Calu3 (cell line): ENCODE data around the gene ATP6V0A1. TPM values are rescaled to one million over a fixed set of nuclear protein-coding genes. Genes with fewer than 3 reads are reported as not detected.

Source experiments
- BruUV-seq: library from RNA; stranded (reverse); fragments of 400-500 nt; replicated peaks from 2 replicates; lab custom pipeline; 2021; lab: Mats Ljungman, UMichigan
- CTCF ChIA-PET: fragments of 300-600 bp; sonication (Branson Sonifier 250); formaldehyde crosslinking; loops from one replicate; lab custom pipeline; 2022; ENCODE audit warnings: antibody characterized with exemption; lab: Charles Lee
- DNase-seq: peaks from one replicate; pipeline ENCODE4 v3.0.0; 2022
- H3K27ac Mint-ChIP-seq: one replicate; pipeline ENCODE4 v1.8.0; 2022; ENCODE audit warnings: mixed read lengths; ENCODE audit not compliant: unreplicated experiment
- H3K27me3 Mint-ChIP-seq: one replicate; pipeline ENCODE4 v1.8.0; 2022; ENCODE audit warnings: mixed read lengths; ENCODE audit not compliant: unreplicated experiment
- H3K36me3 Mint-ChIP-seq: one replicate; pipeline ENCODE4 v1.8.0; 2022; ENCODE audit warnings: mild to moderate bottlenecking, moderate library complexity, mixed read lengths; ENCODE audit not compliant: insufficient read depth, unreplicated experiment
- H3K4me1 Mint-ChIP-seq: one replicate; pipeline ENCODE4 v1.8.0; 2022; ENCODE audit warnings: mild to moderate bottlenecking, low read depth, mixed read lengths; ENCODE audit not compliant: unreplicated experiment
- H3K4me3 Mint-ChIP-seq: one replicate; pipeline ENCODE4 v1.8.0; 2022; ENCODE audit warnings: mild to moderate bottlenecking, low read depth, moderate library complexity, mixed read lengths; ENCODE audit not compliant: unreplicated experiment
- H3K9me3 Mint-ChIP-seq: one replicate; pipeline ENCODE4 v1.8.0; 2022; ENCODE audit warnings: low read depth, mixed read lengths; ENCODE audit not compliant: unreplicated experiment
- intact Hi-C: fragments of 100-400 bp; cut with micrococcal nuclease; formaldehyde crosslinking; loops from one replicate; pipeline ENCODE4 v1.10.0; 2022; ENCODE audit not compliant: unreplicated experiment
- total RNA-seq: library from RNA; stranded (reverse); gene quantifications from 2 replicates; pipeline ENCODE4 v1.2.3, GENCODE V29; 2022
- TF ChIP-seq, protein P1 (sequence below): fragments of 200-600 bp; IDR thresholded peaks from one replicate; pipeline ENCODE4 v1.8.0; 2022; ENCODE audit warnings: antibody characterized with exemption; ENCODE audit not compliant: unreplicated experiment

Gene ATP6V0A1
- total RNA-seq, 1 experiment from 2014 or later: 141 TPM

DNA sequence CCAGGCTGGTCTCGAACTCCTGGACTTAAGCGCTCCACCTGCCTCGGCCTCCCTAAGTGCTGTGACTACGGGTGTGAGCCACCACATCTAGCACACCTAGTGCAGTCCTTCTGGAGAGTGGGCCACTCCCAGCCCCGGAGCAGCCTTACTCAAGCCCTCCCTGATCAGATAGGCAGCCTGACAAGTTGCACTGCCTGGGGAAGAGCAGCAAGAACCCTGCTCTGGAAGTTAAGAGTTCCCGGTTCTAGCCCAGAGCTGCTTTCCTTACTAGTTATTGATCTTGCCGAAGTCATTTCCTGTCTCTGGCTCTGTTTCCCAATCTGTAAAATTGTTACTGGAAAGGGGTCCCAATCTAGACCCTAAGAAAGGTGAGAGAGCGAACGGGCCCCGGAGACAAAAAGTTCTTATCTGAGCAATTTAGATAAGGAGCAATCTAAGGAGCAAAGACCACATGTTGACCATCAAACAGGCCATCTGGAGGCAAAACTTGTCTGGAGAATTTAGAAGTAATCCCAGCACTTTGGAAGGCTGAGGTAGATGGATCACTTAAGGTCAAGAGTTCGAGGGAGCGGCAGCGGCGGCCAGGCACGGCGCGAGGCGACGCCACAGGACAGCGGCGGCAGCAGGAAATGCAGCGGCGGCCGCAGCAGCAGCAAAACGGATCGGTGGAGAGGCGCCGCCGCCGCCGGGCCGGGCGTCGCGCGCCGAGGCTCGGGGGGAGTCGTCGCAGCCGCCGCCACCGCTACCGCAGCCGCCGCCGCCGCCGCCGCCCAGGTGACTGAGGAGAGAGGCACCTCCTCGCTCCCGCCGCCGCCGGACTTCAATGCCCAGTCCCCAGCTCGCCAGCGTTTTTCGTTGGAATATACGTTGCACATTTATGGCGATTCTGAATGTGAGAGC is 73.0 kb downstream of the ATP6V0A1 start:
- intact Hi-C loops: no loop called here
- Mint-ChIP-seq H3K4me3 (peak overlapping the region; percentile 92), H3K4me1 (peaks cover 49% of the 10 kb centered on the region), H3K36me3 (peaks cover 29% of the 10 kb centered on the region), H3K27ac (peak overlapping the region; percentile 69), H3K9me3 (no peaks in the 10 kb centered on the region), H3K27me3 (no peaks in the 10 kb centered on the region)
- no TSS peak for BruUV-seq
- TF ChIP-seq, protein P1, sequence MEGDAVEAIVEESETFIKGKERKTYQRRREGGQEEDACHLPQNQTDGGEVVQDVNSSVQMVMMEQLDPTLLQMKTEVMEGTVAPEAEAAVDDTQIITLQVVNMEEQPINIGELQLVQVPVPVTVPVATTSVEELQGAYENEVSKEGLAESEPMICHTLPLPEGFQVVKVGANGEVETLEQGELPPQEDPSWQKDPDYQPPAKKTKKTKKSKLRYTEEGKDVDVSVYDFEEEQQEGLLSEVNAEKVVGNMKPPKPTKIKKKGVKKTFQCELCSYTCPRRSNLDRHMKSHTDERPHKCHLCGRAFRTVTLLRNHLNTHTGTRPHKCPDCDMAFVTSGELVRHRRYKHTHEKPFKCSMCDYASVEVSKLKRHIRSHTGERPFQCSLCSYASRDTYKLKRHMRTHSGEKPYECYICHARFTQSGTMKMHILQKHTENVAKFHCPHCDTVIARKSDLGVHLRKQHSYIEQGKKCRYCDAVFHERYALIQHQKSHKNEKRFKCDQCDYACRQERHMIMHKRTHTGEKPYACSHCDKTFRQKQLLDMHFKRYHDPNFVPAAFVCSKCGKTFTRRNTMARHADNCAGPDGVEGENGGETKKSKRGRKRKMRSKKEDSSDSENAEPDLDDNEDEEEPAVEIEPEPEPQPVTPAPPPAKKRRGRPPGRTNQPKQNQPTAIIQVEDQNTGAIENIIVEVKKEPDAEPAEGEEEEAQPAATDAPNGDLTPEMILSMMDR: peak; percentile 73
- DNase-seq: peak; percentile 83
- CTCF ChIA-PET: interaction anchor here (0.7 to 1.9 kb wide), 5 partner anchors 13 to 419 kb away, joined by 3 to 19 read pairs (median 3); no protein-coding TSS in a partner anchor

DNA sequence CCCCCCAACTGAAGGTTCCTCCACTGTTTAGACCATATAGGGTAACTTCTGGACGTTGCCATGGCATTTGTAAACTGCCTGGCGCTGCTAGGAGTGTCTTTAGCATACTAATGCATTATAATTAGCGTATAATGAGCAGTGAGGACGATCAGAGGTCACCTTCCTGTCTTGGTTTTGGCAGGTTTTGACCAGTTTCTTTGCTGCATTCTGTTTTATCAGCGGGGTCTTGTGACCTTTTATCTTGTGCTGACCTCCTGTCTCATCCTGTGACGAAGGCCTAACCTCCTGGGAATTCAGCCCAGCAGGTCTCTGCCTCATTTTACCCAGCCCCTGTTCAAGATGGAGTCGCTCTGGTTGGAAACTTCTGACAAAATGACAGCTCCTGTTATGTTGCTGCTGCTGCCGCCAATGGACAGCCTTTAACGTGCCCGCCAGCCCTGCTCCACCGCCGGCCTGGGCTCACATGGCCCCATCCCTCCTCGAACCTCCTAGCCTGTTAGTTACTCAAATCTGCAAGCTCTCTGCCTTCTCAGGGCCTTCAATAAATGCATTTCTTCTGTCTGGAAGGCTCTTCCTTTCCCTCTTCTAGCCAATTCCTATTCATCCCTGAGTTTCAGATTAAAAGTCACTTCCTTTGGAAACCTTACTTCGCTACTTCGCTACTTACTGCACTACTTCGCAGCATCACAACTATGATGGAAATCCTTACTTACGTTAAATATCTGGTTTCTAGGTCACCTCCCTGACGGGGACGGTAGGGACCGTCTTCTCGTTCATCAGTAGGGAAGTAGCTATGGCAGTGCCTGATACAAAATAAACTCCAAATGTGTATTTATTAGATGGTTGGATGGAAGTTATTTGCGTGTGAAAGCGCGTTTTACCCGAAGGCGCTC is 76.7 kb downstream of the ATP6V0A1 start:
- TF ChIP-seq, protein P1: no peak
- CTCF ChIA-PET: interaction anchor here (0.7 to 2.9 kb wide), 7 partner anchors 8 to 228 kb away, joined by 3 to 11 read pairs (median 3); partner anchors contain the start of gene TUBG2
- intact Hi-C loops: no loop called here
- peaks cover 53% of the 10 kb centered on the region for H3K4me1 Mint-ChIP-seq
- H3K9me3 Mint-ChIP-seq: no peaks in the 10 kb centered on the region
- no peak for DNase-seq
- H3K36me3 Mint-ChIP-seq: peaks cover 58% of the 10 kb centered on the region
- peak overlapping the region; percentile 69 for H3K27ac Mint-ChIP-seq
- TSS peak; percentile 93 for BruUV-seq
- H3K4me3 Mint-ChIP-seq: peak overlapping the region; percentile 94
- H3K27me3 Mint-ChIP-seq: no peaks in the 10 kb centered on the region

DNA sequence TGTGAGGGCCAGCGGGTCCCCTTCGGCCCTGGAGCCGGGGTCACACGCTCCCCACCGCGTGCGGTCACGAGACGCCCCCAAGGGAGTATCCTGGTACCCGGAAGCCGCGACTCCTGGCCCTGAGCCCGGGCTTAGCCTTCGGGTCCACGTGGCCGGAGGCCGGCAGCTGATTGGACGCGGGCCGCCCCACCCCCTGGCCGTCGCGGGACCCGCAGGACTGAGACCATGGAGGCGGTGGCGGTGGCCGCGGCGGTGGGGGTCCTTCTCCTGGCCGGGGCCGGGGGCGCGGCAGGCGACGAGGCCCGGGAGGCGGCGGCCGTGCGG is 77.3 kb downstream of the ATP6V0A1 start, which contains the start of gene NAGLU:
TSS of gene NAGLU (plus strand) at position 194 of the 324 bp plus-strand sequence. CDS start at position 226, 32 bp downstream.
- CTCF ChIA-PET: interaction anchor here (0.7 to 2.9 kb wide), 9 partner anchors 9 to 636 kb away, joined by 3 to 11 read pairs (median 3); partner anchors contain the start of gene TUBG2
- DNase-seq: peak; percentile 99
- Mint-ChIP-seq H3K4me3 (peak within 1 kb of the TSS; percentile 94), H3K27ac (peak within 1 kb of the TSS; percentile 69), H3K27me3 (no peaks in the 10 kb centered on the region), H3K4me1 (peaks cover 53% of the 10 kb centered on the region), H3K9me3 (no peaks in the 10 kb centered on the region), H3K36me3 (peaks cover 61% of the 10 kb centered on the region)
- TF ChIP-seq, protein P1: no peak
- intact Hi-C loops: no loop called here
- BruUV-seq: no TSS peak
